Stimulated activated CD8-positive, alpha-beta memory T cell treated with anti-CD3 and anti-CD28 coated beads, Interleukin-12 subunit alpha, Interleukin-12 subunit beta, amount 100 ng/mL, for 24 hours (primary cell): ENCODE results near the gene NHS.

Experiments used
- DNase-seq: peaks from one replicate; pipeline ENCODE4 v3.0.0-alpha.2; 2020; ENCODE audit errors: extremely low read depth

Gene NHS

GRCh38 chrX:17588303-17588702 is 213.3 kb downstream of the NHS start:
- DNase-seq, result no peak

GRCh38 chrX:17590892-17591740 is 216.1 kb downstream of the NHS start:
- no peak for DNase-seq

GRCh38 chrX:17591741-17592110 is 216.7 kb downstream of the NHS start:
- DNase-seq, result no peak

- DNase-seq, result no peak
Observed at GRCh38 chrX:17592117-17592516, 217.1 kb downstream of the NHS start.

- DNase-seq, result no peak
Observed at GRCh38 chrX:17594693-17595092, 219.7 kb downstream of the NHS start.

GRCh38 chrX:17595456-17596035 is 220.5 kb downstream of the NHS start:
- DNase-seq, result no peak

GRCh38 chrX:17596061-17596460 is 221.1 kb downstream of the NHS start:
- DNase-seq, result no peak

- DNase-seq, result no peak
Observed at GRCh38 chrX:17596546-17597205, 221.7 kb downstream of the NHS start.

- DNase-seq, result no peak
Observed at GRCh38 chrX:17597327-17597726, 222.3 kb downstream of the NHS start.

- DNase-seq, result no peak
Observed at GRCh38 chrX:17597836-17598439, 222.9 kb downstream of the NHS start.

- no peak for DNase-seq
Observed at GRCh38 chrX:17601441-17602200, 226.6 kb downstream of the NHS start.

GRCh38 chrX:17602245-17602644 is 227.2 kb downstream of the NHS start:
- DNase-seq, result no peak

- no peak for DNase-seq
Observed at GRCh38 chrX:17603196-17603595, 228.2 kb downstream of the NHS start.

GRCh38 chrX:17605676-17606075 is 230.7 kb downstream of the NHS start:
- no peak for DNase-seq

- DNase-seq, result no peak
Observed at GRCh38 chrX:17606231-17606630, 231.2 kb downstream of the NHS start.

- DNase-seq, result no peak
Observed at GRCh38 chrX:17608888-17609287, 233.9 kb downstream of the NHS start.

- DNase-seq, result no peak
Observed at GRCh38 chrX:17610788-17611187, 235.8 kb downstream of the NHS start.

GRCh38 chrX:17613979-17614588 is 239.1 kb downstream of the NHS start:
- DNase-seq, result no peak

- DNase-seq, result no peak
Observed at GRCh38 chrX:17616936-17617335, 241.9 kb downstream of the NHS start.

GRCh38 chrX:17617806-17618205 is 242.8 kb downstream of the NHS start:
- DNase-seq, result no peak

GRCh38 chrX:17621566-17622270 is 246.7 kb downstream of the NHS start:
- DNase-seq, result no peak
